HG03039 (cell line): Measurements from ENCODE around the gene LRRFIP1.
"Not testable (repeated sequence)": the region's sequence is repeated elsewhere in the genome, so short reads cannot be mapped to it uniquely, and the experiment has no call there.

Experiments used
- ATAC-seq: cut with Tn5 transposase; IDR thresholded peaks from one replicate; pipeline ENCODE4 v1.9.1; 2021; ENCODE audit warnings: mild to moderate bottlenecking, moderate library complexity; ENCODE audit not compliant: unreplicated experiment

LRRFIP1 gene

GRCh38 chr2:237596520-237597195 lies 30.7 kb upstream of the LRRFIP1 start:
- ATAC-seq, result no peak

GRCh38 chr2:237597196-237598145 lies 29.9 kb upstream of the LRRFIP1 start:
- ATAC-seq, result no peak

GRCh38 chr2:237598468-237599208 lies 28.7 kb upstream of the LRRFIP1 start:
- no peak for ATAC-seq

GRCh38 chr2:237599465-237600110 lies 27.8 kb upstream of the LRRFIP1 start:
- ATAC-seq, result no peak

GRCh38 chr2:237600205-237600846 lies 27.1 kb upstream of the LRRFIP1 start:
- ATAC-seq, result no peak

GRCh38 chr2:237601453-237602116 lies 25.8 kb upstream of the LRRFIP1 start:
- ATAC-seq, result no peak

GRCh38 chr2:237602409-237602808 lies 25.0 kb upstream of the LRRFIP1 start:
- no peak for ATAC-seq

GRCh38 chr2:237603049-237603717 lies 24.2 kb upstream of the LRRFIP1 start:
- ATAC-seq, result no peak

- ATAC-seq, result no peak
These were observed 23.5 kb upstream of the LRRFIP1 start for GRCh38 chr2:237603718-237604362.

- ATAC-seq, result no peak
These were observed 23.0 kb upstream of the LRRFIP1 start for GRCh38 chr2:237604391-237604790.

GRCh38 chr2:237604960-237605359 lies 22.4 kb upstream of the LRRFIP1 start:
- no peak for ATAC-seq

GRCh38 chr2:237606522-237606921 lies 20.9 kb upstream of the LRRFIP1 start:
- ATAC-seq, result not testable (repeated sequence)

- ATAC-seq, result no peak
These were observed 14.6 kb upstream of the LRRFIP1 start for GRCh38 chr2:237612527-237613357.

- no peak for ATAC-seq
These were observed 13.7 kb upstream of the LRRFIP1 start for GRCh38 chr2:237613679-237614078.

- no peak for ATAC-seq
These were observed 13.2 kb upstream of the LRRFIP1 start for GRCh38 chr2:237614151-237614720.

- no peak for ATAC-seq
These were observed 11.6 kb upstream of the LRRFIP1 start for GRCh38 chr2:237615631-237616249.

- no peak for ATAC-seq
These were observed 11.0 kb upstream of the LRRFIP1 start for GRCh38 chr2:237616373-237616733.
